Fibroblast of mammary gland (primary cell): ENCODE data around the gene PLA2G6.

Source experiments
- DNase-seq: peaks from one replicate; pipeline ENCODE4 v3.0.0-alpha.2; 2010; ENCODE audit warnings: low read depth
- H3K4me3 ChIP-seq: 2 replicates; pipeline ENCODE4 v1.5.1; 2011; ENCODE audit warnings: low read depth, mild to moderate bottlenecking, low read length, moderate library complexity; ENCODE audit not compliant: control insufficient read depth
- TF ChIP-seq, protein P1 (sequence below): conservative IDR thresholded peaks from 2 replicates; pipeline ENCODE4 v1.5.1; 2011; ENCODE audit warnings: low read depth, low read length, inconsistent platforms; ENCODE audit not compliant: control insufficient read depth, insufficient read depth

The PLA2G6 gene

DNA sequence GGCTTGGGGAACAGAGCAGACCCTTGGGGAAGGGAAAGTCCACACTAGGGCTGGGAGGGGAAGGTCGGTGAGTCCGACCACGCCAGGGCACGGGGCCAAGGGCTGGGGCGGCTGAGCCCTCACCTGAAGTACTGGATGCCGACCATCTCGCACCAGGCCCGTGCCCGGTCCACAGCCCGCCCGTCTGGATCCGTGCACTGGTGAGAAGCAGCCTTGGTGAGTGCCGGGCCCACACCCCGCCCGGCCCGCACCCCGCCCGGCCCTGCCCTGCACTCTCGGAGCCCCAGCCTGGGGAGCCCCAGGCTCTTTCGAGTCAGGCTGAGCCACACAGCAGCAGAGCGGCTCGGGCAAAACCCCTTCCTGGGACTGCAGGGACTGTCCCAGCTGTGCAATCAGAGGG, 69.2 kb downstream of the PLA2G6 start:
- H3K4me3 ChIP-seq, result no peak overlapping the region
- DNase-seq, result no peak

DNA sequence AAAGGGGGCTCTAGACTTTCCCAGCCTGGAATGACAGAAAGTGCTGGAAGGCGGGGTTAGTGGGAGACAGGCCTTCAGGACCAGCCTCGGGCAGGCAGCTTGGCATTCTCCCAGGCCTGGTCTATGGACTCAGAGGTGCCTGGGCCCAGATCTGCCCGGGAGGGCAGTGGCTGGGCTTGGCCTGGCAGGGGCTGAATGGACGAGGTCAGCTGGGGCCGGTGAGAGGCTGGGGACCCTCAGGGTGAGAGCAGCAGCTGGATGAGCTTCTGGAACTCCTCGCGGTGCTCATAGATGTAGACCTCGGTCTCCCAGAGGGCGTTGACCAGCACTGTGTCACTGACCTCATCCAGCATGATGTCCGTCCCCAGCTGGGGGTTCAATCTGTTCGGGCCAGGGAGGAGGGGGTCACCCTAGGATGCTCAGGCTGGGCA, 69.7 kb downstream of the PLA2G6 start:
- TF ChIP-seq, protein P1, sequence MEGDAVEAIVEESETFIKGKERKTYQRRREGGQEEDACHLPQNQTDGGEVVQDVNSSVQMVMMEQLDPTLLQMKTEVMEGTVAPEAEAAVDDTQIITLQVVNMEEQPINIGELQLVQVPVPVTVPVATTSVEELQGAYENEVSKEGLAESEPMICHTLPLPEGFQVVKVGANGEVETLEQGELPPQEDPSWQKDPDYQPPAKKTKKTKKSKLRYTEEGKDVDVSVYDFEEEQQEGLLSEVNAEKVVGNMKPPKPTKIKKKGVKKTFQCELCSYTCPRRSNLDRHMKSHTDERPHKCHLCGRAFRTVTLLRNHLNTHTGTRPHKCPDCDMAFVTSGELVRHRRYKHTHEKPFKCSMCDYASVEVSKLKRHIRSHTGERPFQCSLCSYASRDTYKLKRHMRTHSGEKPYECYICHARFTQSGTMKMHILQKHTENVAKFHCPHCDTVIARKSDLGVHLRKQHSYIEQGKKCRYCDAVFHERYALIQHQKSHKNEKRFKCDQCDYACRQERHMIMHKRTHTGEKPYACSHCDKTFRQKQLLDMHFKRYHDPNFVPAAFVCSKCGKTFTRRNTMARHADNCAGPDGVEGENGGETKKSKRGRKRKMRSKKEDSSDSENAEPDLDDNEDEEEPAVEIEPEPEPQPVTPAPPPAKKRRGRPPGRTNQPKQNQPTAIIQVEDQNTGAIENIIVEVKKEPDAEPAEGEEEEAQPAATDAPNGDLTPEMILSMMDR, result no peak
- no peak overlapping the region for H3K4me3 ChIP-seq
- no peak for DNase-seq

More for the DNA sequence above, 69.2 kb downstream of the PLA2G6 start:
- TF ChIP-seq, protein P1, result no peak

DNA sequence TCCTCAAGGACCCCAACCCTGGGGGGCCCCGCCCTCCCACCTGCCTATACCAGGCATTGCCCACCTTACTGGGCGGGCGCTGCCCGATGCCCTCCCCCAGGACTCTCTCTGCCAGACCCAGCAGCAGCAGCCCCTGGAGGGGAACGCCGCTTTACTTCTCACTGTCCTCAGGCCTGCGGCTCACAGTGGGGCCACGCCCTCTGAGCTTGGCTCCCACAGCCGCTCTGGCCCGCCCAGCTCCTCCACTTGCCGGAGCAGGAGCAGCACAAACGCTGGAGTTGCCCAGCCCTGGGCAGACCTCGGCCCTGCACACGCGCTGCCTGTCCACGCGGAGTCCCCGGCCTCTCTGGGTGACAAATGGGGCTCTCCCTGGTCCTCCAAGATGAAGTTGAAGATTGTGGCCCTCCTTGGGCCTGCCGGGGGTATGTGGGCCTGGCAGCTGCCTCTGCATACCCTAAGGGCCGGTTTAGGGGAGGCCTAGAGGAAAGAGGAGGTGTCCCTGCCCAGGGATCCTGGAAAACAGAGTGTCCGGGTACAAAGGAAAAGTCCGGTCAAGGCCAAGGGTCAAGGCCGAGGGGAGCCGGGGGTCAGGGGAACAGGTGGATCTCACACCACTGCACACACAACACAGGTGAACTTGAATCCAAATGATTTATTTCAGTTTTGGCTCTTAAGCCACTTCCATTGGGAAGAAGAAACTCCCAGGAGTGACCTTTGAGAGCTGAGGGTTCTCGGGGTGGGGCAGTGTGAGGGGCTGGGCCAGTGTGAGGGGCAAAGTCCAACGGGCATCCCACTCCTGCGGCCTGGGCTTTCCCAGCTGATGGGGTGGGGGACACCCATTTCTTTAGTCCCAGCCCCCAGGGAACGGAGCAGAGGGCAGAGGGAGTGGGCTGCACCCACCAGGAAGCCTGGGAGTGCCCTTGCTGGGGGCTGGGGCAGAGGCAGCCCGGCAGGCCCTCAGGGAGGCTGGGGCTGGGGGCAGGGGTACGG, 70.5 kb downstream of the PLA2G6 start:
- DNase-seq, result no peak
- H3K4me3 ChIP-seq, result no peak overlapping the region
- TF ChIP-seq, protein P1, result no peak

DNA sequence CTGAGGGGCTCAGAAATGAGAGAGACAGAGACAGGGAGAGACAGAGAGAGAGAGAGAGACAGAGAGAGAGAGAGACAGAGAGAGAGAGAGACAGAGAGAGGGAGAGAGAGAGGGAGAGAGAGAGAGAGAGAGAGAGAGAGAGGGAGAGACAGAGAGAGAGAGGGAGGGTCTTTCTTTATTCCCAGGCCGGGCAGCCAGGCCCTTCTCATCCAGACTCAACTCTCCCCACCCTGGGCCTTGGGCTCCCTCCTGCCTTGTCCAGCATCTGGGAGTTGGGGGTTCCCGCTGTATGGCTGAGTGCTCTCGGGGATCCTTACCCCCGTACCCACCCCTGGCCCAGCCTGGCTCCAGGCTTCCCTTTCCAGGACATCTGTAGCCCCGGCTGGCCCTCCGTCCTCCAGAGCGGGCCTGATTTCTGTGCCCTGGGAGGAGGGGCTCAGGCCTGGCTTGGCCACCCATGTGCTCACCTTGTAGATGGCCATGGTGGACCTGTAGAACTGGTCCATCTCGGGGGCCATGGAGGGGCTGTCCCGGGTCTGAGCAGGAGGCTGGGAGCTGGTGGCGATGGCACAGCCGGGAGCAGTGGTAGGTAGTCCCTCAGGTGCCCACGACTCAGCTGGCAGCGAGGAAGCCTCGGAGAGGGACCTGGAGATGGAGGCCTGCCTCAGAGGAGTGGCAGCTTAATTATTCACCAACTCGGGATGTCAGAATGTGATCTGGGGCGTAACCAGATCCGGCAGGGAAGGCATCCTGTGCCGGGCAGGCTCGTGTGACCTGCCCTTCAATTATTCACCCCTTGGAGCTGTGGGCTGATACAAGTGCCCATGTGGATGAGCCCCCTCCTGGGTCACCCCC, 71.4 kb downstream of the PLA2G6 start, which contains the start of gene BAIAP2L2:
Gene BAIAP2L2 (minus strand): TSS at position 677 of the 855 bp plus-strand sequence. CDS start 159 bp downstream, at position 518.
- no peak for DNase-seq
- TF ChIP-seq, protein P1, result no peak
- H3K4me3 ChIP-seq, result no peak within 1 kb of the TSS

DNA sequence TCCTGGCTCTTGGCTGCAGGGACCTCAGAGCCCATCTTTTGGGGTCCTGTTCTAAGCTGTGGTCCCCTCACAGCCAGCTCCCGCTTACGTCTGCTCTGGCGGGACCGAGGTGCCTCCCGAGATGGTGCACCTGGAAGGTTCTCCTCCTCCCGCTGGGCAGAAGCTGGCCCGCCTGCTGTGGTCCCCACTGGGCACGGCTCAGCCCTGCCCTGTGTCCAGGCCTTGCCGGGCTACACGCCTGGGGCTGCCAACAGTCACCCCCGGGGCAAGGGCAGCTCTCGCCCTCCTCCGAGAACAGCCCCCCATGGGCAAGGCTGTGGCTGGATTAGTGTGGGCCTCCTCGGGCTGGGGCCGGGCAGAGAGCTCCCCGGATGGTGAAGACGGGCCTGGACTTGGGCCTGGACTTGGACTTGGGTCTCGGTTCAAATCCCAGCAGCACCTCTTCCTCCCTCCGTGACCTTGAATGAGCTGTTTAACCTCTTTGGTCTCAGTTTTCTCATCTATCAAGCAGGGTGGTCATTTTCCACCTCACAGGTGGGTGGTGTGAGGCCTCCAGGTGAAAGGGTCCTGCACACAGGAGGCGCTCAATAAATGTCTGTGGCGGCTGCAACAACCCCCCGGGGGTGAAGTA, 72.1 kb downstream of the PLA2G6 start:
- H3K4me3 ChIP-seq, result no peak overlapping the region
- TF ChIP-seq, protein P1, result no peak
- DNase-seq, result no peak
